C4-2B (cell line): ENCODE measurements around the gene ATP1A2.

Source experiments
- H3K27ac ChIP-seq: fragments of 450-650 bp; 2 replicates; pipeline ENCODE4 v1.5.1; 2017
- CTCF ChIP-seq: fragments of 450-650 bp; conservative IDR thresholded peaks from 2 replicates; pipeline ENCODE4 v1.5.1; 2017; ENCODE audit warnings: mild to moderate bottlenecking
- ZFX ChIP-seq: fragments of 450-650 bp; IDR thresholded peaks from 2 replicates; pipeline ENCODE4 v1.6.1; 2017

Gene ATP1A2

GRCh38 chr1:160128636-160129035 is 13.1 kb downstream of the ATP1A2 start:
- no peak for TF ChIP-seq ZFX
- no peak overlapping the region; the same call in 1 of the 2 replicates for H3K27ac ChIP-seq

- TF ChIP-seq ZFX (no peak), CTCF (no peak)
- no peak overlapping the region for H3K27ac ChIP-seq
These were observed 13.5 kb downstream of the ATP1A2 start for GRCh38 chr1:160129046-160129445.

GRCh38 chr1:160129558-160129957 is 14.0 kb downstream of the ATP1A2 start:
- no peak overlapping the region for H3K27ac ChIP-seq
- no peak for TF ChIP-seq ZFX
- no peak for TF ChIP-seq CTCF

GRCh38 chr1:160129966-160130365 is 14.4 kb downstream of the ATP1A2 start:
- TF ChIP-seq CTCF (no peak), ZFX (no peak)
- H3K27ac ChIP-seq = peak overlapping the region; percentile 79; the same call in 1 of the 2 replicates

- no peak for TF ChIP-seq ZFX
- no peak for TF ChIP-seq CTCF
- peak overlapping the region; percentile 79 for H3K27ac ChIP-seq
These were observed 14.9 kb downstream of the ATP1A2 start for GRCh38 chr1:160130486-160130885.

GRCh38 chr1:160130939-160131338 is 15.4 kb downstream of the ATP1A2 start:
- TF ChIP-seq CTCF = no peak
- no peak for TF ChIP-seq ZFX

GRCh38 chr1:160131803-160132565 is 16.4 kb downstream of the ATP1A2 start:
- TF ChIP-seq ZFX = no peak
- TF ChIP-seq CTCF = no peak
- peak overlapping the region; percentile 79 for H3K27ac ChIP-seq

More at GRCh38 chr1:160130939-160131338, 15.4 kb downstream of the ATP1A2 start:
- H3K27ac ChIP-seq = peak overlapping the region; percentile 79
